ENCODE measurements around the gene INVS.

The INVS gene

GRCh38 chr9:100341889-100342288 is 242.8 kb downstream of the INVS start:
- DNase-seq: no peak

DNA sequence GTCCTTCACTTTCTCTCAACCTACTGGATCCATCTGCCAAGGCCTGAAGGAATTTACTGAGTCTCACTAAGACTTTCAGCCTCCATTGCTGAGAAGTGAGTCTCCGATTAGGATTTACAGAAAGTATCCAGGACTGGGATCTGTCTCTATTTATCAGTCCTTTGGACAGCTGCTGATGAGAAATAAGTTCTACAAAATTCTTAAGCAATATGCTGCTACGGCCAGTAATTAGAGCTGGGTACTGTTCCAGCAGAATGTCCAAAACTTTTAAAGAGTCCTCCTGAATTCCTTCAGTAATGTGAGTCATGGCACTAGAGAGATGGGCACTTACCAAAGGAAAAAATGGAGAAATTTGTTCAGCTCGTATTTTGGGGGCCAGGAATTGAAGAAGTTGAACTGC is 247.8 kb downstream of the INVS start:
- DNase-seq: no peak

GRCh38 chr9:100350188-100350587 is 251.1 kb downstream of the INVS start:
- no peak for DNase-seq
